Middle frontal gyrus (tissue), 1 donor: Measurements from ENCODE around the gene LEPR.
"Not testable (repeated sequence)": the region's sequence is repeated elsewhere in the genome, so short reads cannot be mapped to it uniquely, and the experiment has no call there.

ENCODE experiments used
- DNase-seq: peaks from one replicate; pipeline ENCODE4 v3.0.0-alpha.2; 2015; ENCODE audit warnings: low spot score; ENCODE audit errors: extremely low spot score

LEPR gene

DNA sequence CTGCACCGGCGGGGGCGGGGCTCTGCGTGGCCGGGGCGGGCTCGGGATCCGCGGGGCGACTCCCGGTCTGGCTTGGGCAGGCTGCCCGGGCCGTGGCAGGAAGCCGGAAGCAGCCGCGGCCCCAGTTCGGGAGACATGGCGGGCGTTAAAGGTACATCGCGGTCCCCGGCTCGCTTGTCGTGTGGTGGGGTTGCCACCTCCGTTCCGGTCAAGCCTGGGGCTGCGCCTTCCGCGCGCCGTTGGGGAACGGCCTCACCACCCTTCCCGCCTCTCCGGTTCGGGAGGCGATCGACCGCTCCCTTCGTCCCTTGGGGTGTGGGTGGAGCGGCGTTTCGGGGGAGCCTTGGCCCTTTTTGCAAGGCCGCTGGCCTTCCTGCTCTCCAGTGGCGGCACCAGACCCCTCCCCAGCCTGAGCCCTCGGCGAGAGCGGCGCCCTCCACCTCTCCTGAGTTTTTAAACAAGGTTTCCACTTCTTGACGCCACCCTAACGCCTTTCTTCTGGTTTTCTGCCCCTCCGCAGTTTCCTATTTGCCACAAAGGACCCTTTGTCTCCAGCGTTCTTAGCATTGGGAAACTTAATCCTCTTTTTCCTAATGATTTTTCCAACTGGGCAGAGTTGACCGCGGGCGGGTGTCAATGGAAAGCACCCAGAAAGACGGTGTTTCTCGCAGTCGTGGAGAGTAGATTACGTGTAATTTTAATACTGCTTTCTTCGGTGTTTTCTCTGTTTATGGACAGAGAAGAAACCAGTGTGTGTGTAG is at the start of gene LEPR, which contains the start of gene LEPROT:
Gene LEPR (plus strand): TSS at position 79 of the 761 bp plus-strand sequence. CDS start 144,898 bp downstream, outside the sequence.
Gene LEPROT (plus strand): TSS at position 79 of the 761 bp plus-strand sequence. CDS start 57 bp downstream, at position 136.
- no peak for DNase-seq

GRCh38 chr1:65371544-65371943 is 48.9 kb upstream of the LEPR start:
- DNase-seq: no peak

DNA sequence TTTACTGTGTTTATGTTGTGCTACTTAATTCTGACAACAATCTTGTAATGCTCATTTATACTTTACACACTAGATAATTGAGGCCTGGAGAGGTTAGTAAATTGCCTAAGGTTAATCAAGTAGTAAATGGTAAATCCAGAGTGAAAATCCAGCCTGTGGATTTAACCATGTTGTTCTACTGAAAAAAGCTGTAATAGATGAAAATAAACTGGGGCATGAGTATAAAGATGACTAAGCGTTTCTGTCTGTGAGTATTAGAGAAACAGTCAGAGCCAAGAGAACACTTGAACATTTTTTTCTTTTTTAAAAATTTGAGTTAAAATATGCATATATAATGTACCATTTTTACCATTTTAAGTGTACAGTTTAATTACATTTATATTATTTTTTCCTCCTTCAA is 47.9 kb upstream of the LEPR start:
- DNase-seq: no peak

DNA sequence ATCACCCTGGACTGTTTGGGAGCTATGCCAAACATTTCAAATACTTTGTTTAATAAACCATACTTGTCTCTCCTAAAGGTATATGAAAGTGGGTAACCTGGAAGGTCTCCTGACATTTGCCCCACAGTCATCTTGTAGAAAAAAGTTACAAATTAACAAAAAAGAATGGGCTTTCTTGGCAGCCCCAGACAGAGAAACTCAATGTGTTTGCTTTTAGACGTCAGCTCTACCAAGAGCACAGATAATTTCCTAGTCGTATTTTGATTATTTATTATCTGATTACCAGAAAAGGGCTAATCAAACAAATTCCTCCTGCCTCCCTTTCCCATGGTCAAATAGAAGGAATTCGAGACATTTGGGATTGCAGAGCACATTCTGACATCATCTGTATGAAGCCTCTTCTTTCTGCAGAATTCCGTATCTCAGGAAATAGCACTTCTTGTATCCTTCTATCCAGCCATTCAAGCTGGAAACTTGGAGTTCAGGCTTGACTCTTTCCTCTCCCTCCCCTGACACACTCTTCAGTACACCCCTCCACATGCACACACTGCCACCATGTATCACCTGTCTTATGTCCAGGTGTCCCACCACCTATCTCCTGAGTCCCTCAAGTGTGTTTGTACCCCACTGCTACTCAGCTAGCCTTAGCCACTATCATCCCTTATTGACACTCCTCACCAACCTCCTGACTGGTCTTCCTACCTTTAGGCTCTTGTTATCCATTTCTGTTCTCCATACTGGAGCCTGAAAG is 42.8 kb upstream of the LEPR start:
- DNase-seq: no peak

DNA sequence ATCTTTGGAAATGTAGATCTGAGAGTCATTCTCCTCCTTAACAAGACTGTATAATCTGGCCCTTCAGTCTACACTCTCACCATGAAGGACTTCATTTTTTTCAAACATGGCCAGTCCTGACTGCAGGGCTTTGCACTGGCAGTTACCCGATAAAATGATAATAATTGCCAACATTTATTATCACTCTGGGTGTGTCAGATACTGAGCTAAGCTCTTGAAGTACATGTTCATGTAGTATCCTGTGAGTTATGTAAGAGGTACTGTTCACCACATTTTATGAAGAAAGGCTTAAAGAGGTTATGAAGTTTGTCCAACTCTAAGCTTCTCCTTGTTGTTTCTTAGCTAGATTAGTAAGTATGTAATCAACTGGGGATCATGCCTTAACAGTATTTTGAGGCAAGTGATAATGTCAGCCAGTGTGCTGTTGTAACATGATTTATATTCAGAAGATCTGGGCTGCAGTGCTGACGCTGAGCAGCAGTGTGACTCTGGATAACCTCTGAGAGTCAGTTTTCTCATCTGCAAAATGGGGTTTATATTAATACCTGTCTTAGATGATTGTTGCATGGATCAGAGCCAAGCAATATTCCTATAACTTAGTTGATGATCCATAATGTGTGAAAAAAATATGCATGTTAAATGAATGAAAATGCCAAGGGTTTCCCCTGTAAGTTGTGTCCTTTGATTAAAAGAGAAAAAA is 42.1 kb upstream of the LEPR start:
- no peak for DNase-seq

- not testable (repeated sequence) for DNase-seq
These were observed 36.0 kb upstream of the LEPR start for GRCh38 chr1:65384426-65384825.

DNA sequence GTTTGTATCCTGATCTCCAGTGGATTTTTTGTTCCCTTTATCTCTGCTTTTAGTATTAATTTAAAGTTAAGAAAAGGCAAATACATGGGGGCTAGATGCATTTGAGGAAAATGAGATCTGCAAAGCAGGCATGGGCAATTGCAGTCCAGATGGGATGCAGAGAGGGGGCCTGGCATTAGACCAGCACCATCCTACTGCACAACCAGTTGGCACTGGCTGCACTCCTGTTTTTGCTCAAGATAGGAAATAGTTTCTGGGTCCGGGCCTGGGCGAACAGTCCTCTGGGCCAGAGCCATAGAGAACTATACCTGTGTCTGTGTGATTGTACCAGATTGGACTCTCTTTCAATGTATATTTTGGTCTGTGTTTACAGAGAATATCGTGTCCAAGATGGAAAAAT is 34.0 kb upstream of the LEPR start:
- no peak for DNase-seq

GRCh38 chr1:65387821-65388220 is 32.6 kb upstream of the LEPR start:
- DNase-seq: no peak

- no peak for DNase-seq
These were observed 31.4 kb upstream of the LEPR start for GRCh38 chr1:65388908-65389695.

GRCh38 chr1:65392497-65392896 is 28.0 kb upstream of the LEPR start:
- DNase-seq: no peak

- no peak for DNase-seq
These were observed 27.1 kb upstream of the LEPR start for GRCh38 chr1:65393347-65393746.

DNA sequence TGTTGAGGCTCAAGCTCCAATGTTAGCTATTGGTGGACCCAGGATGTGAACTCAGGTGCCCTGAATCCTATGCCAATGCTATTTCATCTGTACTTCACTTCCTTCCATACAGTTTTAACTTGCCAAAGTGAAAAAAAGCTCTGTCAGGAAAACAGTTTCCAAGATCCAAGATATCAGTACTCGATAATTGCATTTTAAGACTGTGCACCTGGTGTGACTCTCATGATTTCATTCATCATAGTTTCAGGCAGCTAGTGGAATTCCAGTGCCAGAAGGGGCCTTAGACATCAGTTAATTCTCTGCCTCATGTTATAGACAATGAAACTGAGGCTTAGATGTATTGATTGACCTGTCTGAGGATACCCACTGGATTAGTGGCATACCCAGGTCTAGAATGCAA is 26.5 kb upstream of the LEPR start:
- DNase-seq: no peak

DNA sequence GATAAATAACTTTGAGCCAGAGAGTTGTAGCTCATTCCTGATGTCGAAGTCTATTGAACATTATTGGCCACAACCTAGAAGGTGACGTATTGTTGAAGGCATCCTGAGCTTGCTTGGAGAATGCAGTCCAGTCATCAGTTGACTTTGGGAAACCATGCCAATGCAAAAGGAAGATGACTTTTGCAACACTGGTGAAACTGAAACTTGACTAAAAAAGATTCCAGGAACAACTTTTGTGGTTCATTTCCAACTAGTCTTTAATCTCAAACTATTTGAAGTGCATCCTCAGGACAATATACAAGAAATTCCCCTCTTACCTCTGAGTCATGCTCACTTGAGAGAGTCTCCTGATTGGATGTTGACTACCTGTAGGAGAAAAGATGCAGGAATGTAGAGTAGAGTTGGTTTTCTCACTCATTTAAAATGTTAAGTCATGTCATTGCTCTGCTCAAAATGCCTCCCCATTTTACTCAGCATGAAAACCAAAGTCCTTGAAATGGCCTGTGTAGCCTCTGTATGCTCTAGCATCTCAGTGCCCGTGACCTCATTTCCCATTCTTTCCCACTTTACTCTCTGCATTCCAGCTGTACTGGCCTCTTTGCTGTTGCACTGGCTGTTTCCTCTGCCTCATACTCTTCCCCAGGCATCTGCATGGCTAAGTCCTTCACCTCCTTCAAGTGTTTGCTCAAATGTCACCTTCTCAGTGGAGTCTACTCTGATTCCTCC is 24.4 kb upstream of the LEPR start:
- no peak for DNase-seq

- DNase-seq: no peak
These were observed 22.4 kb upstream of the LEPR start for GRCh38 chr1:65398083-65398482.

DNA sequence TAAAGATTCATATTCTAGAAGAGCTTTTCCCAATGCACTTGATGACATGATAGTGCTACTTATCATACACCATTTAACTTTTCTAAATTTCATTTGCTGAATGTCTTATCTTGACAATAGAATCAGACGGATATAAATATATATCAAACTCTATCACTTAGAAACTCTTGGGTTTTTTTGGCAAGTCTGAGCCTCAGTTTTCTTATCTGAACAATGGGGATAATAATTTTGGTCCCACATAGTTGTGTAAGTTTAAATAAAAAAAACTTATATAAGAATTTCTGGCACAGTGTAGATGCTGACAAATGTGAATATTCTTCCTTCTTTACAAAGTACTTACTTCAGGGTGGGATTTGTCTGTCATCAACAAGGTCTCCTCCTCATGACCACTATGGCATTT is 21.5 kb upstream of the LEPR start:
- DNase-seq: no peak

DNA sequence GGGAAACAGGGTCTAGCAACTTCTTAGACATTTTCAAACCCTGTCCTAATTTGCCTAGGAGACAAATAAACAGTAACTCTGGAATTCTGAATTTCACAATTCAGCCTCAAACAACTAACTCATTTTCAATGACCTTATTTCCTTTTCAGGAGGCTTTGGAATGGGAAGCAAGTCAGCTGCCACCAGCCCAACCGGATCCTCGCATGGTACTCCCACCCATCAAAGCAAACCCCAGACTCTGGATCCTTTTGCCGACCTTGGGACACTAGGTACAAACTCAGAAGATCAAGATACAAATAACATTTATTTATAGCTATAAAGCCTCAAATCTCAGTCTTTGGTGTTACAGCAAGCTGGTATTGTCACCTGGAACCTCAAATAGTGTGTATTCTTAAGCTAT is 18.9 kb upstream of the LEPR start:
- DNase-seq: no peak

GRCh38 chr1:65404941-65405340 is 15.5 kb upstream of the LEPR start:
- no peak for DNase-seq

GRCh38 chr1:65407877-65408276 is 12.6 kb upstream of the LEPR start:
- no peak for DNase-seq

GRCh38 chr1:65409314-65409713 is 11.2 kb upstream of the LEPR start:
- DNase-seq: no peak

DNA sequence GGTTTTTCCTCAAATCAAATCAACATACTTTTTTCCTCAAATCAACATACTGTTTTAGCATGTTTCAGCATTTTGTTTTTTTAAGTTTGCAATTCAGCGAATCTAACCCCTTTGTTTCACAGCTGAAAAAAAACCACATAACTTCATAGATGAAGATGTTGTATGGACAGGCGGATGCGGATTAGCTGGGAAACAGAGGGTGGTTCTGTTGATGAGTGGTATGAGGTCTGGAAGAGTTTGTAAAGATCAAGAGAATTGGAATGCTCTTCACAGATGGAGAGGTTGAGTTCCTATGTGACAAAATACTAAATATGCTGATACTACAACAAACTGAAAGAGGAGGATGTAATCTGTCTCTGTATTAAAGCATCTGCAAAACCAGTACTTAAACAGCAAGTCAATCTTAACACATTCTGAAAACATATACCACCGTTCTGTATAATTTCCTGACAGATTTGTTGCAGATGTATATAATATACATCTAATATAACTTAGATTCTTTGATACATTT is 10.6 kb upstream of the LEPR start:
- no peak for DNase-seq
